Gastrocnemius medialis (tissue), 4 donors: ENCODE data around the gene HTT-AS. TPM values are rescaled to one million over a fixed set of nuclear protein-coding genes. Genes with fewer than 3 reads are reported as not detected.

Experiments
- ATAC-seq, 2 donors: fragments of 150-250 bp; one replicate each; pipeline ENCODE4 v1.9.1; 2016
- DNase-seq, 2 donors: peaks; one replicate each; pipeline ENCODE4 v3.0.0-alpha.2; 2019
- H3K27ac ChIP-seq, 4 donors: fragments of 200-600 bp; sonication (generic); 1 replicate in 1 of 4; 2 replicates in 3 of 4; pipeline ENCODE4 v1.5.1; 2016 to 2018; ENCODE audit warnings: mild to moderate bottlenecking in 2 of 4, moderate library complexity in 1 of 4
- H3K27me3 ChIP-seq, 3 donors: fragments of 200-600 bp; sonication (generic) in 2 of 3; 1 replicate in 1 of 3; 2 replicates in 2 of 3; pipeline versions ENCODE4 v1.5.1 to v1.6.0; 2016 to 2019; ENCODE audit warnings: mild to moderate bottlenecking in 1 of 3, moderate library complexity in 1 of 3
- H3K36me3 ChIP-seq, 2 donors: fragments of 200-600 bp; sonication (generic) in 1 of 2; one replicate each; pipeline ENCODE4 v1.5.1; 2017 to 2018
- H3K4me1 ChIP-seq, 2 donors: fragments of 200-600 bp; sonication (generic) in 1 of 2; one replicate each; pipeline ENCODE4 v1.5.1; 2016 to 2017; ENCODE audit warnings: mild to moderate bottlenecking in 2 of 2
- H3K4me3 ChIP-seq, 4 donors: fragments of 200-600 bp; sonication (generic) in 3 of 4; 1 replicate in 1 of 4; 2 replicates in 3 of 4; pipeline ENCODE4 v1.5.1; 2016 to 2019; ENCODE audit warnings: mild to moderate bottlenecking in 2 of 4
- H3K9me3 ChIP-seq, 3 donors: fragments of 200-600 bp; sonication (generic) in 2 of 3; 1 replicate in 1 of 3; 2 replicates in 2 of 3; pipeline ENCODE4 v1.5.1; 2016 to 2019
- CTCF ChIP-seq, 5 experiments: fragments of 450-650 bp in 3 of 5; fragments of 200-600 bp in 2 of 5; sonication (generic) in 2 of 5; IDR thresholded peaks in 4 of 5; conservative IDR thresholded peaks in 1 of 5; 1 replicate in 4 of 5; 2 replicates in 1 of 5; pipeline ENCODE4 v1.5.1; 2016 to 2019; ENCODE audit warnings: antibody characterized with exemption in 5 of 5, mild to moderate bottlenecking in 3 of 5, moderate library complexity in 3 of 5
- POLR2A ChIP-seq, 2 donors: fragments of 450-650 bp; IDR thresholded peaks; one replicate each; pipeline ENCODE4 v1.6.1; 2017; ENCODE audit warnings: antibody characterized with exemption in 2 of 2, mild to moderate bottlenecking in 2 of 2, moderate library complexity in 2 of 2
- in situ Hi-C, 4 donors: fragments of 200-750 bp; cut with MboI; loops; one replicate each; pipeline versions ENCODE4 v1.15.0 to v1.8.0; 2017; ENCODE audit warnings: low sequenced_read_pairs in 4 of 4
- intact Hi-C: fragments of 100-400 bp; cut with DNase I; formaldehyde crosslinking; loops from one replicate; pipeline ENCODE4 v1.15.1; 2023; ENCODE audit warnings: low total_unique reads
- total RNA-seq, 4 donors: library from RNA; depleted of rRNA; stranded (reverse); fragments of >200 nt; gene quantifications; one replicate each; pipeline versions ENCODE4 v1.1.0 to v1.2.3, GENCODE V29; 2016

Gene HTT-AS
- total RNA-seq, 4 donors from 2014 or later, result not detected

DNA sequence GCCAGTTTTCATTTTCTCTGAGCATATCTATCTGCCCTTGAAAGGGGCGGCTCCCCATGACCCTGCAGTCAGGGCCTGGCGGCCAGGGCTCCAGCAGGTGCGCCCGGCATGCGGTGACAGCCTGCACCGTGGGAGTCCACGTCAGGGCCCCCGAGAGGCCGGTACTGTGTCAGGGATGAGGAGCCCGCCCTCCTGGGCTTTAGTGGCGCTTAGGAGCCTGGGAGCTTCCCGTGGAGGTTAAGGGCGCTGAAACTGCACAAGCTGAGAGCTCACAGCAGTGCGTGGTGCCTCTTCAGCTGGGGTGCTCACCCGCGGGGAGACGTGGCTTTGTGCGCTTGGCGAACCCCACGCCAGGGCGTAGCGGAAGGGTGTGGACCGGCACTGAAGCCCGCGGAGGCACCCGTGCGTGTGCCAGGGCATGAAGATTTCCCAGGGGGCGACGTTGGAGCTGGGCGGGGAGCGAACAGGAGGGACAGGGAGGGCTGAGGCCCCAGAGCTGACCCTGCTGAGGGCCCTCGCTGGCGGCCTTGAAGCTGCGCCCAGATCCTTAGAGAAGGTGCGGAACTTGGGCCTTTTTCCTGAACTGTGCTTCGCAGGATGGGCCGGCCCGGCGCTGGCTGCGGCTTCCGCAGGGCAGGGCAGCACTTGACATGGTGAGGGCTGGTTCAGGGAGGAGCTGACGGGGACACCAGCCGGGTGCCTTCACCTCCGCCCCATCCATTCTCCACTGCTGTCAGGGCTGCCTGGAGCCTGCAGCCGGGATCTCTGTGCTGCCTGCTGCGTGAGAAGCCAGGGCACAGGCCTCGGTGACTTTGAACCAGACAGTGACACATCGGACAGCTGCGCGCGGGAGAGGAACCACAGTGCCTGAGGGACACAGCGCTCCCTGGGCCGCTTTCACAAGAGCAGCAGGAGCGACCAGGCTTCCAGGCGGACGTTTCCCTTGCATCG lies 32.9 kb downstream of the HTT-AS start:
- H3K4me1 ChIP-seq, result peaks cover 20% of the 10 kb centered on the region in 2 donors
- TF ChIP-seq POLR2A (IDR thresholded peaks at IDR 0.05) (peak in 1 of 2 donors; percentile 54), CTCF (IDR thresholded peaks at IDR 0.05 in 4 of 5, conservative IDR thresholded peaks at IDR 0.05 in 1 of 5) (no peak)
- H3K4me3 ChIP-seq, result peak overlapping the region; percentile 56 to 78 (median 57)
- H3K9me3 ChIP-seq, result no peaks in the 10 kb centered on the region
- DNase-seq (peak; percentile 71 to 90), ATAC-seq (peak; percentile 89 to 90)
- H3K27ac ChIP-seq, result peak overlapping the region; percentile 71 to 87 (median 80)
- intact Hi-C loops (no loop called here), in situ Hi-C loops (no loop called here)
- no peaks in the 10 kb centered on the region for H3K27me3 ChIP-seq
- H3K36me3 ChIP-seq, result no peaks in the 10 kb centered on the region

DNA sequence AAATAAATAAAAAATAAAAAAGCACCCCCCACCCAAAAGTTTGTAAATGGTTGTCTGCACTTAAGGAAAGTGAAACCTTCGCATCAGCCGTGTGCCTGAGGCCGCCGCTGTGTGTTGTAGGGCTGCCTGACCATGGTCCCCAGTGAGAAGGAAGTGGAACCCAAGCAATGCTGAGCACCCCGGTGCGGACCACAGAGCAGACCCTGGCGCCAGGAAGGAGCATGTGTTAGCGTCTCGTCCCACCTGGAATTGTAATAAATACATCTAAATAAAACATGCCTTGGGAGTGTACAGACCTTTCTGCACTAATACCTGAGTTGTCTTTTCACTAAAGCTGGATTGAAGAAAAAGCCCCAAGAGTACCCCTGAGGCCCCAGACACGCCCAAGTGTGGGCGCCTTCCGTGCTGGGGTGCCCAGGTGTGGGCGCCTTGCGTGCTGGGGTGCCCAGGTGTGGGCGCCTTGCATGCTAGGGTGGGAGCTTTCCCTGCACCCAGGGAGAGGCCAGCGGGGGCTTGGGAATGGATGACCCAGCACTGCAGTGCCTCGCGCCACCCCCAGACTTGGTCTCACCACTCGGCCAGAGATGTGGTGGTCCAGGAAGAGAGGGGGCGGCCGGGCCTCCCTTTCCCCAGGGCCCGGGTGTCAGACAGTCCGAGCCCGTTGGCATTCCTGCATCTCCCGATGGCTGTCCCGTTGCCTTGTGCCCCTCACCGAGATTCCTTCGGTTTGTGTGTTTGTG lies 33.7 kb downstream of the HTT-AS start:
- Histone ChIP-seq H3K36me3 (no peaks in the 10 kb centered on the region), H3K4me1 (peaks cover 20% of the 10 kb centered on the region in 2 donors), H3K4me3 (peak overlapping the region in 3 of 4 donors; percentile 56 to 78 (median 57)), H3K27ac (peak overlapping the region; percentile 71 to 87 (median 80)), H3K27me3 (no peaks in the 10 kb centered on the region), H3K9me3 (no peaks in the 10 kb centered on the region)
- no peak for DNase-seq
- intact Hi-C loops (no loop called here), in situ Hi-C loops (no loop called here)
- TF ChIP-seq POLR2A (IDR thresholded peaks at IDR 0.05), result no peak
- no peak for ATAC-seq

DNA sequence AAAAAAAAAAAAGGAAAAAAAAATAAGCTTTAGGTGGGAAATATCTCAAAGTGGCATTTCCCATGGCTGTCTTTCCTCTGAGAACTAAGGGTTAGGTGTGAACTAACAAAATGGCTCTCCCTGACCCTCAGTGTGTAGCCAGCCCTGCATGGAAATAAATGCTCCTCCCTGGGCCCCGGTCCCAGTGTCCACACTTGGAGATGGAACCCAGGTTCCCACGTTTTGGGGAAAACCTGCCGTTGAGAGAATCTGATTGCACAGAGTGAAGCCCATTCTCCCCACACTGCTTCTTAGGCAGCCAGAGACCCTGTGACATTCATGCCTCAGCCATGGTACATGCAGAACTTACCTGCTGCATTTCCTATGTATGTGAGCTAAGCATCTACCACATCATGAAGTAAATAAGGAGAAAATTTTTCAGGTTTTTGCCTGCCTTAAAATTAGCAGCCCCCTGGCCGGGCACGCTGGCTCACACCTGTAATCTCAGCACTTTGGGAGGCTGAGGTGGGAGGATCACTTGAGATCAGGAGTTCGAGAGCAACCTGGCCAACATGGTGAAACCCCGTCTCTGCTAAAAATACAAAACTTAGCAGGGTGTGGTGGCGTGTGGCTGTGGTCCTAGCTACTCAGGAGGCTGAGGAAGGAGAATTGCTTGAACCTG lies 34.5 kb downstream of the HTT-AS start:
- Histone ChIP-seq H3K4me3 (no peak overlapping the region), H3K27ac (no peak overlapping the region), H3K4me1 (peaks cover 20% of the 10 kb centered on the region in 2 donors), H3K27me3 (no peaks in the 10 kb centered on the region), H3K36me3 (no peaks in the 10 kb centered on the region), H3K9me3 (no peaks in the 10 kb centered on the region)
- no peak for TF ChIP-seq CTCF (IDR thresholded peaks at IDR 0.05 in 4 of 5, conservative IDR thresholded peaks at IDR 0.05 in 1 of 5)
- no peak for TF ChIP-seq POLR2A (IDR thresholded peaks at IDR 0.05)
- intact Hi-C loops, result loop anchor here (5.0 kb wide), 1 partner anchor 78 kb away; the partner anchor contains the start of genes GRK4 and NOP14
- in situ Hi-C loops, result no loop called here
- ATAC-seq, result no peak
- DNase-seq, result no peak

DNA sequence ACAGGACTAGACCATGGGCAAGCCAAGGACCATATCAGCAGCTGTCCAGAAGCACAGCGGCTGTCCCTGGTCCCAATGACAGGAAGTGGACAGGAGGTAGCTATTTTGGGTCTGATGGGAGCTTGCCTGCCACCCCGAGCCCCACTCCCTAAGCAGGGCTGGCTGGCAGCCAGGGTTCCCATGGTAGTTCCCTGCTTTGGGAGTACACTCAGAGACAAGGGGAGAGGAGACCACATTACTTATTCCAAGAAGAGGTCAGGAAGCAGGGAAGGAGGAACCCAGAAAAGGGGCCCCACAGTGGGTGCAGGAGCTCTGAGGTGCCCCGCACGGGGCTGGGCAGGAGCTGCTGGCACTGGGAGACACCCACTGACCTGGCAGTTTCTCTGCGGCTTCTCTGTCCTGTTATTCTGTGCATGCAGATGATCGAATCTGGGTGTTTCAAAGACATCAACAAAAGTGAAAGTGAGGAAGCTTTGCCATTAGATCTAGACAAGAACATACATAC lies 36.3 kb downstream of the HTT-AS start:
- no peaks in the 10 kb centered on the region for H3K36me3 ChIP-seq

More for the DNA sequence above, 36.3 kb downstream of the HTT-AS start:
- Histone ChIP-seq H3K27me3 (no peaks in the 10 kb centered on the region), H3K27ac (peak overlapping the region in 2 of 4 donors; percentile 19 to 41), H3K9me3 (no peaks in the 10 kb centered on the region), H3K4me3 (peak overlapping the region in 2 of 4 donors; percentile 12 to 18), H3K4me1 (peaks cover 20% of the 10 kb centered on the region in 2 donors)
- ATAC-seq (no peak), DNase-seq (peak in 1 of 2 donors; percentile 36)
- TF ChIP-seq CTCF (IDR thresholded peaks at IDR 0.05 in 4 of 5, conservative IDR thresholded peaks at IDR 0.05 in 1 of 5), result no peak
- no peak for TF ChIP-seq POLR2A (IDR thresholded peaks at IDR 0.05)
- intact Hi-C loops (loop anchor here (1.0 to 5.0 kb wide), 2 partner anchors 76 to 274 kb away; partner anchors contain the start of genes GRK4 and NOP14), in situ Hi-C loops (no loop called here)
